SIG-M5 (cell line): ENCODE results near the gene STX8.
A peak's percentile ranks its signal among the peaks of the same experiment; 100 is the strongest.
"Not testable (repeated sequence)": the region's sequence is repeated elsewhere in the genome, so short reads cannot be mapped to it uniquely, and the experiment has no call there.

Experiments
- DNase-seq: peaks from one replicate; lab custom pipeline; 2025; lab: John Stamatoyannopoulos, UW

STX8 gene

GRCh38 chr17:9575381-9576101, at the start of gene STX8:
TSS of gene STX8 (minus strand) at chr17:9575820. CDS start at chr17:9575808, 12 bp downstream.
- peak; percentile 42 for DNase-seq

- no peak for DNase-seq
Measured at GRCh38 chr17:9622961-9623360, 47.3 kb upstream of the STX8 start.

GRCh38 chr17:9615486-9615885, 39.9 kb upstream of the STX8 start:
- no peak for DNase-seq

GRCh38 chr17:9612006-9612405, 36.4 kb upstream of the STX8 start:
- no peak for DNase-seq

- no peak for DNase-seq
Measured at GRCh38 chr17:9611557-9611956, 35.9 kb upstream of the STX8 start.

GRCh38 chr17:9607058-9607457, 31.4 kb upstream of the STX8 start:
- DNase-seq: not testable (repeated sequence)

GRCh38 chr17:9606453-9606852, 30.8 kb upstream of the STX8 start:
- no peak for DNase-seq

GRCh38 chr17:9604583-9604982, 29.0 kb upstream of the STX8 start:
- not testable (repeated sequence) for DNase-seq

- no peak for DNase-seq
Measured at GRCh38 chr17:9598661-9599060, 23.0 kb upstream of the STX8 start.

- not testable (repeated sequence) for DNase-seq
Measured at GRCh38 chr17:9597638-9598037, 22.0 kb upstream of the STX8 start.

- DNase-seq: no peak
Measured at GRCh38 chr17:9594065-9594464, 18.4 kb upstream of the STX8 start.

- DNase-seq: no peak
Measured at GRCh38 chr17:9587969-9588656, 12.5 kb upstream of the STX8 start.

GRCh38 chr17:9577373-9577709, 1.7 kb upstream of the STX8 start:
- no peak for DNase-seq

- no peak for DNase-seq
Measured at GRCh38 chr17:9576521-9577372, 1.1 kb upstream of the STX8 start, which contains the start of gene CFAP52. TSS of gene CFAP52 (plus strand) at chr17:9576642. CDS start at chr17:9576696, 54 bp downstream.

- no peak for DNase-seq
Measured at GRCh38 chr17:9571201-9571600, 4.4 kb downstream of the STX8 start.

GRCh38 chr17:9568957-9569588, 6.5 kb downstream of the STX8 start:
- DNase-seq: no peak

GRCh38 chr17:9568004-9568403, 7.6 kb downstream of the STX8 start:
- DNase-seq: no peak

- not testable (repeated sequence) for DNase-seq
Measured at GRCh38 chr17:9566739-9567138, 8.9 kb downstream of the STX8 start.

GRCh38 chr17:9566067-9566466, 9.6 kb downstream of the STX8 start:
- no peak for DNase-seq

GRCh38 chr17:9564104-9564503, 11.5 kb downstream of the STX8 start:
- DNase-seq: no peak

- DNase-seq: no peak
Measured at GRCh38 chr17:9557857-9558256, 17.8 kb downstream of the STX8 start.

GRCh38 chr17:9557161-9557755, 18.4 kb downstream of the STX8 start:
- DNase-seq: no peak
